Urothelium cell line (cell line): ENCODE measurements around the gene MCOLN3.
"Not testable (repeated sequence)": the region's sequence is repeated elsewhere in the genome, so short reads cannot be mapped to it uniquely, and the experiment has no call there.

Experiments
- DNase-seq: peaks from one replicate; pipeline ENCODE4 v3.0.0; 2011; ENCODE audit warnings: low spot score, mixed read lengths
- FAIRE-seq: peaks from 2 replicates; lab custom pipeline; 2011; peaks lifted over from hg19 to GRCh38; lab: Jason Lieb, UNC

Gene MCOLN3

DNA sequence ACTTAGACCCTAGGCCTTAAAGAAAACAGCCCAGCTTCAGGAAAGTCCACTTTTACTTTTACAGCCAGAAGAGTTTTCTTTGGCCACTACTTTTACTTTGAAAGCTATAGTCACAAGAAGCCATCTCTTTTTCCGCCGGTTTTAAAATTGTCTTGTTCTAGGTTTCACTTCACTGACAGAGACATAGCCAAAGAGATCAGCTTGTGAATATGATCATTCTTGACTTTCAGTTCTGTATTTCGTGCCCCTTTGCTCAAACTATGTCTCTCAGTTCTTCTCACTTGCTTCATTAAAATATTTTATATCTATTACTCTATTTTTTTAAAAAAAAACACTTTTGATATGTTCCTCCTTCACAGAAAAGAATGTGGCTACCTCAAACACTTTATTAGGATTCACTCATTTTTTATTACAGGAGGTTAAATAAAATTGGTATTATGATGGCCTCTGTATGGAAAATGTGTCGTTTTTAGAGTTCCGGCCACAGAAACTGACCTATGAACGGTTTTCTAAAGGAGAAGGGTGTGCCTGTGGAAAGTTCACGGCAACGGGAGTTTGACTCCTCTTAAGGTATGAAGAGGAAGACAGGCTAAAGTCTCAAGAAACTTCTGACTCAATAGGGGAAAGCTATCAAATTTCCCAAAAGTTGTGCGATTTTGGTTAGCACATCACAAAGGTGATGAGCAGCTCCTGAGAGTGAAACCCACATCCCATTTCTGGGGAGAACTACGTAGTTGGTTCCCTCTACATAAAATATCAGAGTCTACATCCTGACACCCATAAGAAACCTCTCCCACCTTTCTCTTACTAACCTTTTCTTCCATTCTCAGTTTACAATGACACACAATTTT, 52.6 kb downstream of the MCOLN3 start:
- FAIRE-seq (no peak), DNase-seq (no peak)

DNA sequence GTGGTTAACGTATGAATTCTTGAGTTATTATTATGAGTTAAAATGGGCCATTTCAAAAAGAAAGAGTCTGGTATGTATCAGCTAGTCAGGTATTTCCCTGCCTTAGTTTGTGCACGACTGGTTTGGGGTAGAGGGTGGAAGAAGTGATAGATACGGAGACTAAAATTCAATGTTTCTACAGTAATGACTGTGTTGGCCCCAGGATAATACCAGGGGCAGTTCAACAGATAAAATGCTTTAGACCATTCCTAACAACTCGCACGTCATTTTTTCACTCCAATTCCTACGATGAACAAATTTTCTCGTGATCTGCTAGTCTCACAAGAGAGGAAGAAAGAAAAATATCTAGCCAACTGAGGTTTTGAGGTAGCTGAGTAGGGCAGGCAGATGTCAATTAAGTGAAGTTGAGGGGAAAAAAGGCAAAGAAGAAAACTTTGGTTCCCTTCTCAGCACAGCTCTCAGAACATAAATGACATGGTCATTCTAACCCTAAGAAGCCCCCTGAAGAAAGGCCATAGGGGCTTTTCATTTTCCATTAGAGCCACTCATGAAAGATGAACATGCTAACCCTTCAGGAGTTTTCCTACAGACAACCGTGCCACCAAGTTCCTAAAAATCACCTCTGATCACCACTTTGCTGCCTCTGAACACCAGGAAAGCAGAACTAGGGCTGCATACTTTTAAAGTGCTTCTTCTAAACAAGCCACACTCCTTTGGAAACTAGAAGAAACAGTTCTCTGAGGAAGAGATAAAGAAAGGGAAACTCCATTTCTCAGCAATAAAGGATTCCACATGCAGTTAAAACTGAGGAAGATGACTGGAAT, 57.0 kb downstream of the MCOLN3 start:
- no peak for DNase-seq

DNA sequence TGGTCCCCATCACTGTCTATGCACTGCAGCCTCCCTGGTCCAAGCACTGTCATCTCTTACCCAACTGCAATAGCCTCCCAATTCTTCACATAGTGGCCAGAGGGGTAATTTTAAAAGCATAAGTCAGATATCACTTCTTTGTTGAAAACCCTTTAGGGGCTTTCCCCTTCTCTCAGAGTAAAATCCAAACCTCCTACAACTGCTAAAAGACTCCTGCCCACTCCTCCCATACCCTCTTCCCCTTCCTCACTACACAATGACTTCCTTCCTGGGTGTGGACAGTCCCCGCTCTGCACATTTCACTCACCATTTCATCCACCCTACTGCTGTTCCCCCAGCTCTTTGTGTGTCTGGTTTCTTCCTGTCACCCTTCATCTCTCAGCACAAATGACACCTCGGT, 59.7 kb downstream of the MCOLN3 start:
- no peak for FAIRE-seq

More for the DNA sequence above, 57.0 kb downstream of the MCOLN3 start:
- FAIRE-seq = no peak

DNA sequence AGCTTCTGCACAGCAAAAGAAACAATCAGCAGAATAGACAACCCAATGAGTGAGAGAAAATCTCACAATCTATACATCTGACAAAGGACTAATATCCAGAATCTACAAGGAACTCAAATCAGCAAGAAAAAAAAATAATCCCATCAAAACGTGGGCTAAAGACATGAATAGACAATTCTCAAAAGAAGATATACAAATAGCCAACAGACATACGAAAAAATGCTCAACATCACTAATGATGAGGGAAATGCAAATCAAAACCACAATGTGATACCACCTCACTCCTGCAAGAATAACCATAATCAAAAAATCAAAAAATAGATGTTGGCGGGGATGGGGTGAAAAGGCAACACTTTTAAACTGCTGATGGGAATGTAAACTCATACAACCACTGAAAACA, 61.7 kb downstream of the MCOLN3 start:
- FAIRE-seq, DNase-seq: not testable (repeated sequence)

More for the DNA sequence above, 59.7 kb downstream of the MCOLN3 start:
- no peak for DNase-seq

DNA sequence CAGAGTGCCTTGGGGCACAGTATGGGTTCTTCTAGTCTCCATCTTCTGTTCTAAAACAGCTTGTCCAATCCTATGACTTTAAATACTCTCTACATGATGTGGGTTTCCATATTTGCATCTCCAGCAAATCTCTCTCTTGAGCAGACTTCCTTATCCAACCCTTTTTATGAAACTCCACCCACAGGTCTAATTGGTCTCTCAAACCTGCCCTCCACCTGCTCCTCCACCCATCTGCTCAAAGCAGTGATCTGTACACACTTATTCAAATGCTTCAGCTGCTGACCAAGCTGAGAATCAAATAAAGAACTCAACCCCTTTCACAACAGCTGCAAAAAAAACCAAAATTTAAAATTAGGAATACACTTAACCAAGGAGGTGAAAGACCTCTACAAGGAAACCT, 62.9 kb downstream of the MCOLN3 start:
- FAIRE-seq = no peak

GRCh38 chr1:84982395-84982794, 65.9 kb downstream of the MCOLN3 start:
- FAIRE-seq (no peak), DNase-seq (no peak)

More for the DNA sequence above, 62.9 kb downstream of the MCOLN3 start:
- no peak for DNase-seq

DNA sequence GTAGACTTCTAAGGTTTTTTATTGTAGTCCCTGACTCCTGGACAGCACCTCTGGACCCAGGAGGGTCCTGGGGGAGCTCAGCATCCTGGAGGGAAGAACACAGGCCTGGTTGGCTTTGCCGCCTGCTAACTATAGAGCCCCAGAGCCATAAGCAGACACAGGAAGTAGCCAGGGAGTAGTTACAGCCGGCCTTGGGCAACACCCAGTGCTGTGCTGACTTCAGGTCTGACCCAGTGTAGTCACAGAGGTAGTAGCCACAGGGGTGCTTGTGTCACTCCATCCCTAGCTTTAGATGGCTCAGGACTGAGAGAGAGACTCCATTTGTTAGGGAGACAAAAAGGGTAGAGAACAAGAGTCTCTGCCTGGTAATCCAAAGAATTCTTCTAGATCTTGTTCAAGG, 73.3 kb downstream of the MCOLN3 start:
- DNase-seq = no peak
- no peak for FAIRE-seq

DNA sequence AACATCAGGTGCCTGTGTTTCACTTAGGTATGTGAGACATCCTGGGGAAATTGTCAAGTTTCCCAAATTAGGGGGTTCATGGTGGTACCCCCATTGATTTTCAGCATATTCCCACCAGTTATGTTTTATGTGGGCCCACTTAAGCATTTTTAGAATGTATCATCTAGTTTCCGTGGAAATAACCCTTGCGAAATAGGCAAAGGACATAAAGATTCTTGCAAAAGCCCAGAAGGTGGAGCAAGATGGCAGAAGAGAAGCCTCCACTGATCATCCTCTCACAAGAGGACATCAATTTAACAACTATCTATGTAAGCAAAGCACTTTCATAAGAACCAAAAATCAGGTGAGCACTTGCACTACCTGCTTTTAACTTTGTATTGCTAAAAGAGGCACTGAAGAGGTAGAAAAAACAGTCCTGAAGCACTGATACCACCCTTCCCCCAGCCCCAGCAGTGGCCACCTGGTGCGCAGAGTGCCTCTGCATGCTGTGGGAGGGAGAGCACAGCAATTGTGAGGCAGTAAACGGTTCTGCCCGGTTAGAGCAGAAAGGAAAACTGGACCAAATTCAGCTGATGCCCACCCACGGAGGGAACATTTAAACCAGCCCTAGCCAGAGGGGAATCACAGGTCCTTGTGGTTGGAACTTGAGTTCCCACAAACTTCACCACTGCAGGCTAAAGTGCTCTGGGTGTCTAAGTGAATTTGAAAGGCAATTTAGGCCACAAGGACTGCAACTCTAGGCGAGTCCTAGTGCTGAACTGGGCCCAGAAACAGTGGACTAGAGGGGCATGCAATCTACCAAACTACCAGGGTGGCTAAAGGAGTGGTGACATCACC, 74.6 kb downstream of the MCOLN3 start:
- no peak for FAIRE-seq
- no peak for DNase-seq

- DNase-seq = no peak
- no peak for FAIRE-seq
Observed at GRCh38 chr1:84972377-84972987, 75.8 kb downstream of the MCOLN3 start.

- DNase-seq = no peak
Observed at GRCh38 chr1:84971957-84972356, 76.3 kb downstream of the MCOLN3 start.

DNA sequence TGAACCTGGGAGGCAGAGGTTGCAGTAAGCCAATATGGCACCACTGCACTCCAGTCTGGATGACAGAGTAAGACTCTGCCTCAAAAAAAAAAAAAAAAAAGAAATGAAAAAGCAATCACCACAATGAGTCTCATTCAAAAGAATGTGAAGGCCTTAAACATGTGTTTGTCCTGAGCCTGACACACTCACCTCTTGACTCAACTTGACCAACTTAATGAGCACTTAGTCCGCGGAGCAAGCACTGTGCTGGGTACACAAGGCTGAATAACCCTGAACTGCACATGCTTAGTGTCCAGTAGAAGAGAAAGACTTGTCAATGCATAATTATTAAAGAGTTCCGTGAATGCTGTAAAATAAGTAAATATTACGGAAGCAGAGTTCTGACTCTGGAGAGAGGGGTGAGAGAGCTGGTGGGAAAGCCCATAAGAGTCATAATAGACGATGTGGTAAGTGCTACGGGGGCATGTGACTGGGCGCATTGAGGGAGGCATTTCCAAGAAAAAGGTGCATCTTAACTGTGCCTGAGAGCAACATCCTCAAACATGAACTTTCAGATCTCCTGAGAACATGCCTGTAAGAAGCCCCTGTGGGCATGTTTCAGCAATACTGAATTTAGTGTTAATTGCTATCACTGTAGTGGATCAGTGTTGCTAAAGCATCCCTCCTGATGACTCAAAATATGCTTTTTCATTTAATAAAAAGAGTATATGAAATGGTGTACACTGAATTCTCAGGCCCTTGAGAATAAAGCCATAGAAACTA, 78.6 kb downstream of the MCOLN3 start:
- DNase-seq = no peak
- FAIRE-seq = no peak

More at GRCh38 chr1:84971957-84972356, 76.3 kb downstream of the MCOLN3 start:
- no peak for FAIRE-seq

GRCh38 chr1:84968865-84969264, 79.4 kb downstream of the MCOLN3 start:
- FAIRE-seq (no peak), DNase-seq (no peak)

DNA sequence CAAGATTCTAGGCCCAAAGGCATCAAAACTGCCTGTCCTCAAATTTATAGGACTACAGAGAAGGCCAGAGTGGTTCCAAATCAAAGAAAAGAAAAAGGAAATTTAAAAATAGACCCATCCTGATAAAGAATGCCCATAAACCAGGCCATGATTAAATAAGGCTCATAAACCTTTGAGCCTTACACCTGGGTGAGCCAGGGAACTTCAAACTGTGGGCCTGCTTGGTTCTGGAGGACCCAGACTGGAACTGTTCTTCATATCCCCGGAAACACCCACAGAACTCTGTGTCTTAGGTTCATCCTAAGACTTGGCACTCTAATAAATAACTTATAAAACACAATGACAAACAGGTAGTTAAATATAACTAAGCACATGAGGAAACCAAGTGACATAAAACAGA, 80.2 kb downstream of the MCOLN3 start:
- no peak for FAIRE-seq
- no peak for DNase-seq
